GM08714 (cell line): ENCODE data around the gene FBXO42.
"Not testable (repeated sequence)": the region's sequence is repeated elsewhere in the genome, so short reads cannot be mapped to it uniquely, and the experiment has no call there.

Experiments
- H3K4me3 ChIP-seq: fragments of 200-500 bp; sonication (Bioruptor generic); 2 replicates; pipeline ENCODE4 v1.5.1; 2014; ENCODE audit warnings: mild to moderate bottlenecking, low read length, inconsistent platforms
- ZNF274 ChIP-seq: IDR thresholded peaks from 2 replicates; pipeline ENCODE4 v1.6.1; 2012; ENCODE audit warnings: mild to moderate bottlenecking, low read depth, low read length

FBXO42 gene

GRCh38 chr1:16279186-16279585 lies 73.1 kb downstream of the FBXO42 start:
- no peak for TF ChIP-seq ZNF274
- no peak overlapping the region for H3K4me3 ChIP-seq

DNA sequence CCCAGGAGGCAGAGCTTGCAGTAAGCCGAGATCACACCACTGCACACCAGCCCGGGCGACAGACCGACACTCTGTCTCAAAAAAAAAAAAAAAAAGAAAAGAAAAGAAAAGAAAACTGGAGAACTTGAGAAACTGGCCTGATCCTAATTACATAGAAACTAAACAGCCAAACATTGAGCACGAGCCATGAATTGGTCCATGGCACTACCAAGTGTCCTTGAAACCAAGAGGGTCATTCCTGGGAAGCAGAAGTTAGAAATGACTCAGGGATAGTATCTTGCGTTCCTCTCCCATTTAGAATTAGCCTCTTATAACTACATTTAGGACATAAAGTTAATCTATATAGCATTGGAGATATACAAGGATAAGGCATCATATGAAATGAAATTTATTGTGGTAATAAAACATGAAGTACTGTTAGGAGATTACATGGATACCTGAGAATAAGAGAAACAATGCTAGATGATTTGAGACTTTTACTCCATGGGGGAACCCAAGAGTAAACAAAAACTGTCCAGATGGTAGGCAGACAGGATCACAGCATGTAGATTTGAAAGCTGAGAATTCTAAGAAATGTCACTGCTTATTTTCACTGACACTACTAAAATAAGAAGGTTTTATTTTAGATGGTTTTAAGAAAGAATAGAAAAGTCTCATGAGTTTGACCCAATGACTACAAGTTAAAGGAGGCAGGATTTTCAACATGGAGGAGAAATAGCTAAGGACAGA lies 75.8 kb downstream of the FBXO42 start:
- TF ChIP-seq ZNF274: no peak
- H3K4me3 ChIP-seq: no peak overlapping the region

- no peak for TF ChIP-seq ZNF274
- H3K4me3 ChIP-seq: no peak overlapping the region
Observed at GRCh38 chr1:16275591-16275990, 76.7 kb downstream of the FBXO42 start.

DNA sequence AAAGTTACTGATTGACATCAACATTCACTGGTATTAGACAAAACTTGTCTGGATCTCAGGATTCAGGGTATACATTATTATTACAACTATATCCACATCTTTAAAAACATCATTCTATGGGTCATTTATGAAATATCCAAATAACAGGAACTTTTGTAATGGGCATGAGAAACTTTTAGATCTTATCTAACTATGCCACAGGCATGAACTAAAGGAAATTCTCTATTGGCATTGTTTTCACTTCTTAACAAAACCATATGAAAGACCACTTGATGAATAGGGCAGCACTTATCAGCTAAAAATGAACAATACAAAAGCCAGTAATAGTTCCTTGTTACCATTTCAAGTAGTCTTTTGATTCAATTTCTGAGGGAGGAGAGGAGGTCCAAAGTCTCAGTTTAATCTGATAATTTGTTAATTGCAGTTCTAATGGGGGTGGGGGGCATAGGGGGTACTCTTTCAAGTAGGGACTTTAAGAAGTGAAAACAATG lies 84.5 kb downstream of the FBXO42 start:
- TF ChIP-seq ZNF274: no peak
- H3K4me3 ChIP-seq: no peak overlapping the region

DNA sequence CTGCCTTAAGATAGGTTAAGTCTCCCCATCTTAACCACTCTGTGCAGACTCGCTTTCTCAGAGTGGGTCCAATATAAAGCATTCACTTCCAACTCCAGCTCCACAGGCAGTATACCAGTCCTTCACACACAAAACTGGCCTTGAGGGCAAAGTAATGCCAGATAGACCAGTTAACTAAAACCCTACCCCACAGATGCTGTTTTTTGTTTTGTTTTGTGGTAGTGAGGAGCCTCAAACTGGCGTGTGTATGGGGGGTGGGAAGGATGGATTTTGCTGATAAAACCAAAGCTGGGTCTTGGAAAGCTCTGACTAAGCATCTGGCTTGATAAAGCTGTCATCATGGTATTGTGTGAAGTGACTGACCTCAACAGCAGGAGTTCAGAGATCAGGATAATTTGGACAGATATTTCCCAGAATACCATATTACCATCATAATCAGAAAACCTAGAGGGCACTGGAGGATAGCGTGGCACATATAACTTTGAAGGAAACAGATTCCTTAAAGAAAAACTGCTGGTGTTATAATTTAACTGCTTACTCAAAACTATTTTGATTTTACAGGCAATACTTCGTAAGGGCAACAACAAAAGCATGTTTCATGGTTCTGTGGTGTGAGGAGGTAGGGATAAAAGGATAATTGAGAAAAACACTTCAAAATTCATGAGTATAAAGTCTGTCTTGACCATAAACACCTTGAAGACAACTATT lies 85.7 kb downstream of the FBXO42 start:
- no peak for TF ChIP-seq ZNF274
- H3K4me3 ChIP-seq: no peak overlapping the region

DNA sequence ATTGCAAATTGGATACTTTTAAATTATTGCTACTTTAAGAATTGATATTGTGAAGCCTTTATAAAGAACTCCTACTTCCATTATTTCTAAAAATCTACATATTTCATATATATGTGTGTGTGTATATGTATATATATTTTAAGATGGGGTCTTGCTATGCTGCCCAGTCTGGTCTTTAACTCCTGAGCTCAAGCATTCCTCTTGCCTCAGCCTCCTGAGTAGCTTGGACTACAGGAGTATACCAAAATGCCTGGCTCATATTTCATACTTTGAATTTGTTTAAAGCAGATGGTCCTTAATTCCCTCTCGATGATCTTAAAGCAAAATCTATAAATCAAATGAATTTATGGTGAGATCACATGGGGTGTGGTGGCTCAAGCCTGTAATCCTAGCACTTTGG lies 90.2 kb downstream of the FBXO42 start:
- H3K4me3 ChIP-seq: no peak overlapping the region
- no peak for TF ChIP-seq ZNF274

- no peak overlapping the region for H3K4me3 ChIP-seq
Observed at GRCh38 chr1:16260814-16261213, 91.5 kb downstream of the FBXO42 start.

GRCh38 chr1:16258591-16259135 lies 93.6 kb downstream of the FBXO42 start:
- H3K4me3 ChIP-seq: no peak overlapping the region
- no peak for TF ChIP-seq ZNF274

More at GRCh38 chr1:16260814-16261213, 91.5 kb downstream of the FBXO42 start:
- no peak for TF ChIP-seq ZNF274

DNA sequence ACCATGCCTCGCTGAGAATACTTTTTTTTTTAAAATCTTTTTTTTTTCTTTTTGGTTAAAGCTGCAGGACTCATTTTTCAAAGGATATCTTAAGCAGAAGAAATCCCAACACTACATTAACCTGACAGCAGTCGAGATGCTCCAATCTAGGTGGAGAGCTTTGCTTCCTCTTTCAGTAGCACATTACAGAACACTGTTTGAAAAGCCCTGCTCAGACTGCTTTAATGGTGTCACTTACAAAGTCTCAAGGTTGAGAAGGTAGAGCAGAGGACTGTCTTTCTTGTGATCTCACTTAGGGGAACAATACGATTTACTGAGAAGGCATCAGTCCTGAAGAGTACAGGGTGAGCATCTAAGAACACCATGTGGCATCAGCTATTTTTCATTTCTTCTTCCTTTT lies 94.3 kb downstream of the FBXO42 start:
- no peak for TF ChIP-seq ZNF274
- no peak overlapping the region for H3K4me3 ChIP-seq

DNA sequence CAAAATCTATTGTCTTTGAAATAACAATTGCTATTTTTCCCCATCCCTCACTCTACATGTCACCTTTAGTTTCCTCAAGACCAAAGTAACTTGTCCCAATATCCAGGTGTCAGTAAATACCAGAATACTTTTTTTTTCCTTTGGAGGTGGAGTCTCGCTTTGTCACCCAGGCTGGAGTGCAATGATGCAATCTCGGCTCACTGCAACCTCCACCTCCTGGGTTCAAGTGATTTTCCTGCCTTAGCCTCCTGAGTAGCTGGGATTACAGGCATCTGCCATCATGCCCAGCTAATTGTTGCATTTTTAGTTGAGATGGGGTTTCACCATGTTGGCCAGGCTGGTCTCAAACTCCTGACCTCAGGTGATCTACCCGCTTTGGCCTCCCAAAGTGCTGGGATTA lies 94.7 kb downstream of the FBXO42 start:
- not testable (repeated sequence) for H3K4me3 ChIP-seq

DNA sequence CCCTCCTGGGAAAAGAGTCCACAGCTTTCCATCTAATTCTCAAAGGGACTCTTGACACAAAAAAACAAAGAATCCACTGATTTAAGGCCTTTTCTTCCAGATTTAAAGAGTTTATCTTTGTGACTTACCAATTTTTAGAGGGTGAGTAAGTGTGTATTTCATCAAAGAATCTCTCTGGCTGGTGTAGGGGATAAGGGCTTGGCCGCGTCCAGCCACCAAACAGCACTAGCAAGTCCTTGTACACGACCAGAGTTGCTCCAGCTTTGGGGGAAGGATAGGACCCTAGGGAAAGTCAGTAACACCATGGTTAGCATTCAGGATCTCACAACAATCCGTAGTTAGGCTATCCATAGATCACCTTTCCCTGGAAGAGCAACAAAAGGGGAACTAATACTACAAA lies 95.8 kb downstream of the FBXO42 start:
- TF ChIP-seq ZNF274: no peak
- H3K4me3 ChIP-seq: no peak overlapping the region

- TF ChIP-seq ZNF274: no peak
Observed at GRCh38 chr1:16254263-16254928, 97.9 kb downstream of the FBXO42 start.

DNA sequence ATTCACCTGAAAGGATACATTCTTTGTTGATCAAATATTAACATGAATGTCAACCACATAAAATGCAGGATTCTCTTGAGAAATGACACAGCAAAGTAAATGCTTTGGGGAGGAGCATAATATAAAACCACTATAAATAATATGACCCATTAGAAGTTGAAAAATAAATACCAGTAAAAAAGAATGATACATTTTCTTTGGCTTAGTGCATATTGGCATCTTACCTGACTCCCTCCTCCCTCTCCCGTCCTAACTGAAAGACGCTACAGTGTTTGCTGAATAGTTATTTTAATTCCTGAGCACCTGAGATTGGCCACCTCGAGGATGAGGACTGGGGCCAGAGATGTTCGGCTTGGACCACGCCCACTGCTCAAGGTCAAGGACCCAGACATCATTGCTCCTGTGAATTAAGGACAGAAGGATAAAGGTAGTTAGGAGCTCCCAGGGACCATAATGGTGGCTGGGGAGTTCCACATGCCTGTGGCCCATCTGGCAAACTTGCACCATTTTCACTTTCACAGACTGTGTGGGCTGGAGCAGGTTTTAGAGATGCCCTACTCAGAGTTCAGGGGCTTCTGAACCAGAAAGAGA lies 98.9 kb downstream of the FBXO42 start:
- H3K4me3 ChIP-seq: no peak overlapping the region
- TF ChIP-seq ZNF274: no peak

More at GRCh38 chr1:16254263-16254928, 97.9 kb downstream of the FBXO42 start:
- H3K4me3 ChIP-seq: no peak overlapping the region

DNA sequence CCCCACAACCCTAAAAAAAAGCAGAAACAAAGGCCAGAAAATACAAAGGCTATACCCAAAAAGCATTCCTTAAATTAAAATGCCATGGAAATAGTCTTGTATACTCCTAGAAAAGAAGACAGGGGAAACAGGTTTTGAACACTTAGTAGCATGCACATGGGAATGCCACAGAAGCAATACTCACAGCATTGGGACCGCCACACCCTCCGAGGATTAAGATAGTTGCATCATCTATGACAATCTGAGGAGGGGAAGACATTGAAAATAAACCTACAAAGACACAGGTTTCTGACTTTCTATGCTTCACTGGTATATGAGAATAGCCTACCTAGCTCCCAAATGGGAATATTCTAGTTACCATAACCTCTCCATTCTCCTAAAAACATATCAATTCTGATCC lies 99.4 kb downstream of the FBXO42 start:
- TF ChIP-seq ZNF274: no peak
- no peak overlapping the region for H3K4me3 ChIP-seq
